ENCODE measurements around the gene PLEKHH3.
A peak's percentile ranks its signal among the peaks of the same experiment; 100 is the strongest.

The PLEKHH3 gene

GRCh38 chr17:42684929-42685556 lies 8.2 kb upstream of the PLEKHH3 start:
- Histone ChIP-seq H3K9ac (ENCODE audit: low read depth, low read length) (no peak overlapping the region), H3K27ac (ENCODE audit: low read depth, low read length) (no peak overlapping the region), H3K4me1 (ENCODE audit: insufficient read depth, low read length) (peaks cover 25% of the 10 kb centered on the region), H3K36me3 (ENCODE audit: insufficient read depth, low read length) (0 out of 2 replicates have a peak, but pooled peaks cover 6% of the 10 kb centered on the region), H3K4me3 (ENCODE audit: low read length) (no peak overlapping the region), H3K9me3 (ENCODE audit: insufficient read depth, low read depth, low read length) (no peaks in the 10 kb centered on the region), H3K27me3 (ENCODE audit: insufficient read depth, low read length) (peaks cover 29% of the 10 kb centered on the region)
- 95% methylated on average over 50 of the region's 50 CpGs for WGBS

- Histone ChIP-seq H3K36me3 (ENCODE audit: insufficient read depth, low read length) (0 out of 2 replicates have a peak, but pooled peaks cover 6% of the 10 kb centered on the region), H3K4me3 (ENCODE audit: low read length) (peak overlapping the region; percentile 65), H3K27me3 (ENCODE audit: insufficient read depth, low read length) (peaks cover 31% of the 10 kb centered on the region), H3K4me1 (ENCODE audit: insufficient read depth, low read length) (peaks cover 26% of the 10 kb centered on the region), H3K9me3 (ENCODE audit: insufficient read depth, low read depth, low read length) (no peaks in the 10 kb centered on the region), H3K27ac (ENCODE audit: low read depth, low read length) (no peak overlapping the region), H3K9ac (ENCODE audit: low read depth, low read length) (0 out of 2 replicates have a peak overlapping the region, but pooled peaks have one; percentile 17)
- 7% methylated on average over 25 of the region's 25 CpGs for WGBS
Observed at GRCh38 chr17:42683407-42684034, 6.7 kb upstream of the PLEKHH3 start.

- WGBS, result 2% methylated on average over 34 of the region's 34 CpGs
- H3K9me3 ChIP-seq (ENCODE audit: insufficient read depth, low read depth, low read length), result no peaks in the 10 kb centered on the region
- H3K27me3 ChIP-seq (ENCODE audit: insufficient read depth, low read length), result peaks cover 31% of the 10 kb centered on the region
- H3K27ac ChIP-seq (ENCODE audit: low read depth, low read length), result no peak overlapping the region
- 0 out of 2 replicates have a peak, but pooled peaks cover 6% of the 10 kb centered on the region for H3K36me3 ChIP-seq (ENCODE audit: insufficient read depth, low read length)
- peak overlapping the region; percentile 65 for H3K4me3 ChIP-seq (ENCODE audit: low read length)
- peaks cover 25% of the 10 kb centered on the region for H3K4me1 ChIP-seq (ENCODE audit: insufficient read depth, low read length)
- peak overlapping the region; percentile 17; the same call in 1 of the 2 replicates for H3K9ac ChIP-seq (ENCODE audit: low read depth, low read length)
Observed at GRCh38 chr17:42682722-42683403, 6.1 kb upstream of the PLEKHH3 start.

GRCh38 chr17:42681976-42682721 lies 5.4 kb upstream of the PLEKHH3 start, which contains the start of gene CNTNAP1:
TSS of gene CNTNAP1 (plus strand) at chr17:42682531. CDS start at chr17:42682830, 299 bp downstream.
- peaks cover 31% of the 10 kb centered on the region for H3K27me3 ChIP-seq (ENCODE audit: insufficient read depth, low read length)
- peaks cover 29% of the 10 kb centered on the region for H3K4me1 ChIP-seq (ENCODE audit: insufficient read depth, low read length)
- H3K4me3 ChIP-seq (ENCODE audit: low read length), result peak within 1 kb of the TSS; percentile 65
- peak within 1 kb of the TSS; percentile 17; the same call in 1 of the 2 replicates for H3K9ac ChIP-seq (ENCODE audit: low read depth, low read length)
- 0 out of 2 replicates have a peak, but pooled peaks cover 6% of the 10 kb centered on the region for H3K36me3 ChIP-seq (ENCODE audit: insufficient read depth, low read length)
- no peak within 1 kb of the TSS for H3K27ac ChIP-seq (ENCODE audit: low read depth, low read length)
- H3K9me3 ChIP-seq (ENCODE audit: insufficient read depth, low read depth, low read length), result no peaks in the 10 kb centered on the region
- 5% methylated on average over 22 of the region's 22 CpGs for WGBS

- Histone ChIP-seq H3K36me3 (ENCODE audit: insufficient read depth, low read length) (0 out of 2 replicates have a peak, but pooled peaks cover 2% of the 10 kb centered on the region), H3K4me3 (ENCODE audit: low read length) (peak overlapping the region; percentile 66; the same call in 1 of the 2 replicates), H3K9me3 (ENCODE audit: insufficient read depth, low read depth, low read length) (no peaks in the 10 kb centered on the region), H3K27me3 (ENCODE audit: insufficient read depth, low read length) (peaks cover 42% of the 10 kb centered on the region), H3K9ac (ENCODE audit: low read depth, low read length) (no peak overlapping the region), H3K27ac (ENCODE audit: low read depth, low read length) (no peak overlapping the region), H3K4me1 (ENCODE audit: insufficient read depth, low read length) (peaks cover 33% of the 10 kb centered on the region)
- 84% methylated on average over 20 of the region's 20 CpGs for WGBS
Observed at GRCh38 chr17:42680331-42680808, 3.6 kb upstream of the PLEKHH3 start.

GRCh38 chr17:42679492-42680330 lies 2.9 kb upstream of the PLEKHH3 start:
- Histone ChIP-seq H3K27me3 (ENCODE audit: insufficient read depth, low read length) (peaks cover 47% of the 10 kb centered on the region), H3K4me1 (ENCODE audit: insufficient read depth, low read length) (peaks cover 38% of the 10 kb centered on the region)

GRCh38 chr17:42678951-42679491 lies 2.2 kb upstream of the PLEKHH3 start:
- Histone ChIP-seq H3K4me1 (ENCODE audit: insufficient read depth, low read length) (peaks cover 44% of the 10 kb centered on the region), H3K4me3 (ENCODE audit: low read length) (peak overlapping the region; percentile 66)
- 9% methylated on average over 15 of the region's 18 CpGs for WGBS

More at GRCh38 chr17:42679492-42680330, 2.9 kb upstream of the PLEKHH3 start:
- Histone ChIP-seq H3K36me3 (ENCODE audit: insufficient read depth, low read length) (no peaks in the 10 kb centered on the region), H3K4me3 (ENCODE audit: low read length) (peak overlapping the region; percentile 66), H3K27ac (ENCODE audit: low read depth, low read length) (peak overlapping the region; percentile 73), H3K9ac (ENCODE audit: low read depth, low read length) (peak overlapping the region; percentile 69), H3K9me3 (ENCODE audit: insufficient read depth, low read depth, low read length) (no peaks in the 10 kb centered on the region)
- WGBS, result 11% methylated on average over 78 of the region's 78 CpGs

GRCh38 chr17:42677921-42678781 lies 1.4 kb upstream of the PLEKHH3 start:
- under 1% methylated on average over 52 of the region's 53 CpGs for WGBS
- Histone ChIP-seq H3K4me3 (ENCODE audit: low read length) (peak overlapping the region; percentile 66), H3K36me3 (ENCODE audit: insufficient read depth, low read length) (no peaks in the 10 kb centered on the region), H3K4me1 (ENCODE audit: insufficient read depth, low read length) (peaks cover 41% of the 10 kb centered on the region), H3K9me3 (ENCODE audit: insufficient read depth, low read depth, low read length) (no peaks in the 10 kb centered on the region), H3K27me3 (ENCODE audit: insufficient read depth, low read length) (peaks cover 48% of the 10 kb centered on the region), H3K9ac (ENCODE audit: low read depth, low read length) (peak overlapping the region; percentile 89), H3K27ac (ENCODE audit: low read depth, low read length) (peak overlapping the region; percentile 94)

More at GRCh38 chr17:42678951-42679491, 2.2 kb upstream of the PLEKHH3 start:
- Histone ChIP-seq H3K27ac (ENCODE audit: low read depth, low read length) (peak overlapping the region; percentile 94), H3K36me3 (ENCODE audit: insufficient read depth, low read length) (no peaks in the 10 kb centered on the region), H3K9ac (ENCODE audit: low read depth, low read length) (peak overlapping the region; percentile 89), H3K9me3 (ENCODE audit: insufficient read depth, low read depth, low read length) (no peaks in the 10 kb centered on the region), H3K27me3 (ENCODE audit: insufficient read depth, low read length) (peaks cover 49% of the 10 kb centered on the region)
